ENCODE data around the gene STIL. TPM values are rescaled to one million over a fixed set of nuclear protein-coding genes. Genes with fewer than 3 reads are reported as not detected.
A peak's percentile ranks its signal among the peaks of the same experiment; 100 is the strongest.

Gene STIL
- total RNA-seq, 2 donors from 2014 or later, result 9.6 to 22.0 TPM

DNA sequence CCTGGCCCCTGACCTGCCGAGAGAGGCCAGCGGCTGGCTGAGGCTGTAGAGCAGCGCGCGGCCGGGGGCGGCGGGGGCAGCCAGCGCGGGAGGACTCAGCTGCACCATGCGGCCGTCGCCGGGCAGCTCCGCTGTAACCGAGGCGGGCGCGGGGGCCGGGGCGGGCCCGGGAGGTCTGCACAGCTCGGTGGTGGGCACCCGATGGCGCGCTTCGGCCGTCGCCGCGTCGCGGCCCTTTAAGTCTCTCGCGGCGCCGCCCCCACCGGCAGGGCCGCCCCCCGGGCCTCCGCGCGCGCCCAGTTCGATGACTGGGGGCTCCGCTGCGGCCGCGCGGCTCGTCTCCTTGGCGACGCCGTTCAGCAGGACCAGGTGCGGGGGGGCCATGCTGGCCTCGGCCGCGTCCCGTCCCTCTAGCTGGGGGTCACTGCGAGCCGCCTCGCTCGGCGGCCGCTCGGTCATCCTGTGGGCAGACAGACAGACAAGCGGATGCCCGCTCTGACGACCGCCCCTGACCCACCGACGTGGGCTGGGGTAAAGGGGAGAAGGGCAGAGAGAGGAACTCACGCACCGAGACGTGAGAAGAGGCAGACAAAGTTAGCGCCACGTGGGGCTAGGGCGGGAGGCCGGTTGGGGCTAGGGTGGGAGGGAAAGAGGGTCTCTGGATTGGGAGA lies 88.4 kb downstream of the STIL start:
- Histone ChIP-seq H3K27ac (no peak overlapping the region), H3K27me3 (peaks cover 70% of the 10 kb centered on the region), H3K36me3 (no peaks in the 10 kb centered on the region), H3K9ac (ENCODE audit: low read depth in 2 of 2, low read length in 2 of 2) (no peak overlapping the region), H3K4me3 (peak overlapping the region; percentile 19), H3K4me1 (no peaks in the 10 kb centered on the region), H3K9me3 (no peaks in the 10 kb centered on the region)
- TF ChIP-seq, protein P1, sequence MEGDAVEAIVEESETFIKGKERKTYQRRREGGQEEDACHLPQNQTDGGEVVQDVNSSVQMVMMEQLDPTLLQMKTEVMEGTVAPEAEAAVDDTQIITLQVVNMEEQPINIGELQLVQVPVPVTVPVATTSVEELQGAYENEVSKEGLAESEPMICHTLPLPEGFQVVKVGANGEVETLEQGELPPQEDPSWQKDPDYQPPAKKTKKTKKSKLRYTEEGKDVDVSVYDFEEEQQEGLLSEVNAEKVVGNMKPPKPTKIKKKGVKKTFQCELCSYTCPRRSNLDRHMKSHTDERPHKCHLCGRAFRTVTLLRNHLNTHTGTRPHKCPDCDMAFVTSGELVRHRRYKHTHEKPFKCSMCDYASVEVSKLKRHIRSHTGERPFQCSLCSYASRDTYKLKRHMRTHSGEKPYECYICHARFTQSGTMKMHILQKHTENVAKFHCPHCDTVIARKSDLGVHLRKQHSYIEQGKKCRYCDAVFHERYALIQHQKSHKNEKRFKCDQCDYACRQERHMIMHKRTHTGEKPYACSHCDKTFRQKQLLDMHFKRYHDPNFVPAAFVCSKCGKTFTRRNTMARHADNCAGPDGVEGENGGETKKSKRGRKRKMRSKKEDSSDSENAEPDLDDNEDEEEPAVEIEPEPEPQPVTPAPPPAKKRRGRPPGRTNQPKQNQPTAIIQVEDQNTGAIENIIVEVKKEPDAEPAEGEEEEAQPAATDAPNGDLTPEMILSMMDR (IDR thresholded peaks at IDR 0.05), result no peak
- DNase-seq, result no peak
- intact Hi-C loops (cut with DNase I), result no loop called here

DNA sequence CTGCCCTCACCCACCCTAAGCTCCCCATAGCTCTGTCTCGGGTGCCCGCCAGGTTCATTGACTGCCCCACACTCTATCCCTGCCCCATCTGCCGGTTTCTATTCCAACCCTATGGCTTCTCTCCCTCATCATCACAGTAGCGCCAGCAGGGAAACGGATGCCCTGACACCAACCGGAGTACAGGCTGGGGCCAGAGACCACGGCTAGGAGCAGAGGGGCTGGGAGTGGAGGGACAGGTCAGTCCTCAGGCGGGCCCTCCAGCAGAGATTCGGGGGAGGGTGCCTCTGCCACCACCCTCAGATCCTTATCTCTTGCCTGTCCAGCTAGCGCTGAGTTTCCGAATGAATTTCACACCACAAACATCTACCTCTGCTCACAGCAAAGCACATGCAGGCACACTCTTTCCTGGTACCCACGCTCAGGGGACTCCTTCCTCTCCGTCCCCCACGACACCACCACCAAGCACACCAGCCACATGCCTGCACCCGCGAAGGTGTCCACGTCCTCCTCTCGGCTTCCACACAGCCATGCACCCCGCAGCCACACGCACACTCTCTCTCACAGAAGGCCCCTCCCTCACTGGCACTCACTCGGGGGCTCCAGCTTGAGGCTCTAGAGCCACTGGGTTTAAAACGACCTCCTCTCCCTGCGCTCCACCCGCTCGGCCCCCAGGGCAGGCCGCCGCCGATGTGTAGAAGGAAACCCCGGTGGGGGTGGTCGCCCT lies 89.1 kb downstream of the STIL start:
- H3K36me3 ChIP-seq, result no peaks in the 10 kb centered on the region
- intact Hi-C loops (cut with DNase I), result no loop called here
- H3K27me3 ChIP-seq, result peaks cover 63% of the 10 kb centered on the region
- H3K4me3 ChIP-seq, result no peak overlapping the region
- no peak overlapping the region for H3K9ac ChIP-seq (ENCODE audit: low read depth in 2 of 2, low read length in 2 of 2)
- DNase-seq, result no peak
- H3K4me1 ChIP-seq, result no peaks in the 10 kb centered on the region
- H3K27ac ChIP-seq, result no peak overlapping the region
- H3K9me3 ChIP-seq, result no peaks in the 10 kb centered on the region
- TF ChIP-seq, protein P1 (IDR thresholded peaks at IDR 0.05), result no peak

DNA sequence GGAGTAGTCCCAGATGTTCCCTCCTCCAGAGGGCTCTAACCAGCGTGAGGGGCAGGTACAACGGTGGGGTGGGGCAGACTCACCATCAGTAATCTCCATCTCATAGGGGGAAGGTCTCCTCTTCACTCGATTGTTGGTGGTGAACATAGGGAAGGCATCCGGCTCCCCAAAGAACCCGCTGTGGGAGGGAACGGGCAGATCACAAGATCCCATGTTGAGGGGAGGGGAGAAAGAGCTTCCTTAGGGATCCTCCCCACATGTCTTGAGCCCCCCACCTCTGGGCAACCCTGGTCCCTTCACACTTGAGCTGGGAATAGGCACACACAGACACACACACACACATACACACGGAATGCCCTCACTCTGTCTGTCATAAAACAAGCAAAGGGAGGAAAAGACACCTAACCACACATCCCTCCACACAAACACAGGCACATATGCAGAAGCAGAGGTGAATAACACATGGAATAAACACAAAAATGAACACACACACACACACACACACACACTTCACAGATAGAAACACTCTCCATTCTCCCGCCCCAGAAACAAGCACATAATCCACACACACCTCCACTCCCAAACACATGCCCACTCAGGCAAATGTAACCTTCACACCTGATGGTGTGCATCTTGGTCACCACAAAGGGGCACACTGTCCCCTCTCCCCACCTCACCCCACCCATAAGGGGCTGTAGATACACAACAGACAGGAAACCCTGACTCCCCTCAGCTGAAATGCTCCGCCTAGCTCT lies 89.8 kb downstream of the STIL start:
- no peak for DNase-seq
- no peak overlapping the region for H3K27ac ChIP-seq
- intact Hi-C loops (cut with DNase I), result no loop called here
- H3K4me3 ChIP-seq, result no peak overlapping the region
- peaks cover 55% of the 10 kb centered on the region for H3K27me3 ChIP-seq
- no peaks in the 10 kb centered on the region for H3K9me3 ChIP-seq
- TF ChIP-seq, protein P1 (IDR thresholded peaks at IDR 0.05), result no peak
- H3K4me1 ChIP-seq, result no peaks in the 10 kb centered on the region
- no peaks in the 10 kb centered on the region for H3K36me3 ChIP-seq
- no peak overlapping the region for H3K9ac ChIP-seq (ENCODE audit: low read depth in 2 of 2, low read length in 2 of 2)

DNA sequence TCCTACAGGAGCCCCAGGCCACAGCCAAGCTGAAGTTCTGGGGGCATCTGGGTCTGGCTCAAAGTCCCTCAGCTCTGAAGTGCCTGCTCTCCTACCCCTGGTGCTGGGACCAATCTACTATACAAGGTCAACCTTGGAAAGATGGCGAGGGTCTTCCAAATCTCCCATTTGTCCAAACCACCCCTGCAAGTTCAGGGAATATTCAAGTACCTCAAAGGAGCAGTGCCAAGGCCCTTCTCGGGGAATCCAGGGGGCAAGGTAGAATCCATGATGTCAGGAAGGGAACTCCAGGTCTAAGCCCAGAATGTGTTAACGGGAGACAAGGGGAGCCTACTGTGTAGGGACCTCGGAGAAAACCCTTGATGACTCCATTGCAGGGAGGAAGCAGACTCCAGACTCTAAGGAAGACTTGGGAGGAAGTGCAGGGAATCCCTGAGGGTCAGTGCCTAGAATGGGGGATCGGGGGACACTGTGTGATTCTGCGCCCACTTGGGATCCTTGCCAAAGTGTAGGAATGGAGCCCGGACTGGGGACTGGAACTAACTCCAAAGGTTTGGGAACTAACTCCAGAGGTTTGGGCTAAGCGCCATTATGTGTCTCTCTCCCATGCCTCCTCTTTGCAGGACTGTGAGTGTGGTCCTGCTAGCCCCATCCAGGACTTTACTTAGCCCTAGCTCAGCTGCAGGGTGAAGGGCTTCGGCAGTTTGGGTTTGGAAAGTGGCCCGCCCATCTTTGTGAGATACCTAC lies 90.6 kb downstream of the STIL start:
- no peak overlapping the region for H3K9ac ChIP-seq (ENCODE audit: low read depth in 2 of 2, low read length in 2 of 2)
- H3K27me3 ChIP-seq, result peaks cover 48% of the 10 kb centered on the region
- DNase-seq, result no peak
- H3K27ac ChIP-seq, result no peak overlapping the region
- TF ChIP-seq, protein P1 (IDR thresholded peaks at IDR 0.05), result no peak
- intact Hi-C loops (cut with DNase I), result no loop called here
- H3K36me3 ChIP-seq, result no peaks in the 10 kb centered on the region
- no peaks in the 10 kb centered on the region for H3K9me3 ChIP-seq
- no peak overlapping the region for H3K4me3 ChIP-seq
- H3K4me1 ChIP-seq, result no peaks in the 10 kb centered on the region

DNA sequence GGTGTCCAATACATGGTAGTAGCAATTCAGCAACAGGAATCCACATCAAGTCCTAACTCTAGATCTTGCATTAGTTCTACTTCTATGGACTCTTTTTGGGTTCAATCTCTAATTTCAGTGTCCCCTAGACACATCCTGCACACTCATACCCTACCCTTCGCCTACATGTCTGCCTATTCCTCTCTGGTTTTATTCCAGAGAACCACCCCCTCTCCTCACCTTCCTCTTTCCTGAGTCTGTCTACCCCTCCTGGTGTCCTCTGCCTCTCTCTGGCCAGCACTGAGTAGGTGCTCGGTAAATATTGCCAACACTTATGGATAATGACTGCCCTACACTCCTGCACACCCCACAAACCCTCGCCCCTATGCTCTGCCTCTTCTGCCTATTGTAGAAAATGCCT lies 91.5 kb downstream of the STIL start:
- Histone ChIP-seq H3K4me3 (no peak overlapping the region), H3K36me3 (no peaks in the 10 kb centered on the region), H3K27me3 (peaks cover 39% of the 10 kb centered on the region), H3K27ac (no peak overlapping the region), H3K4me1 (no peaks in the 10 kb centered on the region), H3K9me3 (no peaks in the 10 kb centered on the region), H3K9ac (ENCODE audit: low read depth in 2 of 2, low read length in 2 of 2) (no peak overlapping the region)
- intact Hi-C loops (cut with DNase I), result no loop called here
- TF ChIP-seq, protein P1 (IDR thresholded peaks at IDR 0.05), result no peak
- DNase-seq, result no peak

Measured in colonic mucosa (tissue), 4 donors.